Measurements from ENCODE around the gene SLC11A1. TPM values are rescaled to one million over a fixed set of nuclear protein-coding genes. Genes with fewer than 3 reads are reported as not detected.

Gene SLC11A1
- total RNA-seq, 1 donor from 2014 or later, result 0.18 TPM

DNA sequence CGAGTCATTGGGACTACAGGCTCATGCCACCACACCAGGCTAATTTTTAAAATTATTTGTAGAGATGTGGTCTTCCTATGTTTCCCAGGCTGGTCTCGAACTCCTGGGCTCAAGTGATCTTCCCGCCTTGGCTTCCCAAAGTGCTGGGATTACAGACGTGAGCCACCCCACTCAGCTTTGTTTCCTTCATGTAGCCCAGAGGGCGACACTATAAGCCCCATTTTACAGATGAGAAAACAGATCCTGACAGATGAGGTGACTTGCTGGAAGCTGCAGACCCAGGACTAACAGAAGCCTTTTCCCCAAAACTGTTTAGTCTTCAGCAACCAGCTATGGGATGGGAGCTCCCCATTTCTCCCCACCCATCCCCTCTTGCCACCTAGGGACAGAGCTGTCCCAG lies 10.4 kb downstream of the SLC11A1 start:
- Mint-ChIP-seq H3K27me3 (ENCODE audit: low read depth) (peaks cover under 1% of the 10 kb centered on the region), H3K4me1 (ENCODE audit: low read depth) (peaks cover 25% of the 10 kb centered on the region), H3K36me3 (ENCODE audit: low read depth) (no peaks in the 10 kb centered on the region), H3K4me3 (ENCODE audit: low read depth) (no peak overlapping the region), H3K9me3 (no peaks in the 10 kb centered on the region), H3K27ac (no peak overlapping the region)
- no peak for DNase-seq (ENCODE audit: low spot score)
- intact Hi-C loops (cut with micrococcal nuclease), result no loop called here

DNA sequence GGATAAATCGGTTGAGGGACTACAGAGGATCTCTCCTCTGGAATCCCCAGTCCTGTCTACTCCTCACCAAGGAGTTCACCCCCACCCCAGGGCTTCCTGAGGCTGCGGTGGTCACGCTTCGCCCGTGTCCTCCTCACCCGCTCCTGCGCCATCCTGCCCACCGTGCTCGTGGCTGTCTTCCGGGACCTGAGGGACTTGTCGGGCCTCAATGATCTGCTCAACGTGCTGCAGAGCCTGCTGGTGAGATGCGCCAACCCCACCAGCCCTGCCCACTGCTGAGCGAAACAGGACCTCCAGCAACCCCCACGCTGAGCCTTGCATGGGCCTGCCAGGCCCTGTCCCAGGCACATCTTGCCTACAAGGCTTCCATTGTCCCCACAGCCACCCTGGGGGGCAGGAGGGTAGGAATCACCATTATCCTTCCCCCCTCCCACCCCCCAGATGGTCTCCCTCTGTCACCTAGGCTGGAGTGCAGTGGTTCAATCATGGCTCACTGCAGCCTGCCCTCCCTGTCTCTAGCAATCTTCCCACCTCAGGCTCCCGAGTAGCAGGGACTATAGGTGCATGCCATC lies 10.9 kb downstream of the SLC11A1 start:
- no peaks in the 10 kb centered on the region for H3K36me3 Mint-ChIP-seq (ENCODE audit: low read depth)
- H3K4me1 Mint-ChIP-seq (ENCODE audit: low read depth), result peaks cover 30% of the 10 kb centered on the region
- H3K4me3 Mint-ChIP-seq (ENCODE audit: low read depth), result no peak overlapping the region
- no peaks in the 10 kb centered on the region for H3K9me3 Mint-ChIP-seq
- no peak for DNase-seq (ENCODE audit: low spot score)
- intact Hi-C loops (cut with micrococcal nuclease), result no loop called here
- H3K27me3 Mint-ChIP-seq (ENCODE audit: low read depth), result no peaks in the 10 kb centered on the region
- no peak overlapping the region for H3K27ac Mint-ChIP-seq

DNA sequence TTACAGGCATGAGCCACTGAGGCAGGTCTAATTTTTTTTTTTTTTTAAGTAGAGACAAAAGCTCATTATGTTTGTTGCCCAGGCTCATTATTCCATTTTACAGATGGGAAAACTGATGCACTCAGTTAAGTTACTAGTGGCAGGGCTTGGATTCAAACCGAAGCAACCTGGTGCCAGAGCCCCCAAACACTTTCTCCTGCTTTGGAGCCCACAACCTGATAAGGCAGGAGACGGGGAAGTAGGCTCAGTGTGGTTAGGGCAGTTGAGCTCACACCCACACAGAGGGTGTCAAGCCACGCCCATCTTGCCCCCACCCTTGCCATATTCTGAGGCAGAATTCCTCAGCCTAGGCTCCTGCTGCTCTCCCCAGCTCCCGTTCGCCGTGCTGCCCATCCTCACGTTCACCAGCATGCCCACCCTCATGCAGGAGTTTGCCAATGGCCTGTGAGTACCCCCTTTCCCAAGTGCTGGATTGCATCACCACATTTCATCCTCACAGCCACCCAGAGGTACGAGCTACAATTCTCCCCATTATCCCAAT lies 11.7 kb downstream of the SLC11A1 start:
- no peaks in the 10 kb centered on the region for H3K36me3 Mint-ChIP-seq (ENCODE audit: low read depth)
- no peaks in the 10 kb centered on the region for H3K9me3 Mint-ChIP-seq
- H3K27me3 Mint-ChIP-seq (ENCODE audit: low read depth), result no peaks in the 10 kb centered on the region
- no peak overlapping the region for H3K4me3 Mint-ChIP-seq (ENCODE audit: low read depth)
- DNase-seq (ENCODE audit: low spot score), result no peak
- peaks cover 30% of the 10 kb centered on the region for H3K4me1 Mint-ChIP-seq (ENCODE audit: low read depth)
- intact Hi-C loops (cut with micrococcal nuclease), result no loop called here
- H3K27ac Mint-ChIP-seq, result no peak overlapping the region

DNA sequence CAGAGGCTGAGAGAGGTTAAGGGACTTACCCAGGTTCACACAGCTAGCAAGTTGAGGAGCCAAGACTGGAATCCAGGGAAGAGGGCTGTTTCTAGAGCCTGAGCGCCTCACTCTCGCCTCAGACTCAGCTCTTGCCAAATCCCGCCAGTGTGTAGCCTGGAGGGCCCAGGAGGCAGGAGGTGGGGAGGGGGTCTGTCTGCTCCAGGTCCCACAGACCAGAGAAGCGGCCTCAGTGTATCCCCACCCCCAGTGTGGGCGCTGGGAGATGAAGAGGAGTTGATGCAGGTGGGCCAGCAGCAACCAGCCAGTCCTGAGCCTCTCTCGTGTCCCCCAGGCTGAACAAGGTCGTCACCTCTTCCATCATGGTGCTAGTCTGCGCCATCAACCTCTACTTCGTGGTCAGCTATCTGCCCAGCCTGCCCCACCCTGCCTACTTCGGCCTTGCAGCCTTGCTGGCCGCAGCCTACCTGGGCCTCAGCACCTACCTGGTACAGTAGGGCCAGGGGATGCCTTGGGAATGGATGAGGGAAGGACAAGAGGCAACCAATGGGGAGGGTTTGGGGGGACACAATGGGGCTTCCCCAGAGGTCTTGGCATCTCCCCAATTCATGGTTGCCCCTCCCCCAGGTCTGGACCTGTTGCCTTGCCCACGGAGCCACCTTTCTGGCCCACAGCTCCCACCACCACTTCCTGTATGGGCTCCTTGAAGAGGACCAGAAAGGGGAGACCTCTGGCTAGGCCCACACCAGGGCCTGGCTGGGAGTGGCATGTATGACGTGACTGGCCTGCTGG lies 12.4 kb downstream of the SLC11A1 start:
- no peak for DNase-seq (ENCODE audit: low spot score)
- Mint-ChIP-seq H3K4me3 (ENCODE audit: low read depth) (peak overlapping the region; percentile 13), H3K9me3 (no peaks in the 10 kb centered on the region), H3K27me3 (ENCODE audit: low read depth) (no peaks in the 10 kb centered on the region), H3K4me1 (ENCODE audit: low read depth) (peaks cover 30% of the 10 kb centered on the region), H3K27ac (peak overlapping the region; percentile 46), H3K36me3 (ENCODE audit: low read depth) (no peaks in the 10 kb centered on the region)
- intact Hi-C loops (cut with micrococcal nuclease), result loop anchor here (5.0 kb wide), 2 partner anchors 123 to 783 kb away; partner anchors contain the start of genes CNPPD1 and RETREG2

DNA sequence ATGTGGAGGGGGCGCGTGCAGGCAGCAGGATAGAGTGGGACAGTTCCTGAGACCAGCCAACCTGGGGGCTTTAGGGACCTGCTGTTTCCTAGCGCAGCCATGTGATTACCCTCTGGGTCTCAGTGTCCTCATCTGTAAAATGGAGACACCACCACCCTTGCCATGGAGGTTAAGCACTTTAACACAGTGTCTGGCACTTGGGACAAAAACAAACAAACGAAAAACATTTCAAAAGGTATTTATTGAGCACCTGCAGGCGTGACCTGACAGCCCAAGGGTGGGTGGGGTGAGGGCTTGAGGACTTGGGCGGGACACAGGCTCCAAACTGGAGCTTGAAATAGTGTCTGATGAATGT lies 13.0 kb downstream of the SLC11A1 start:
- no peaks in the 10 kb centered on the region for H3K36me3 Mint-ChIP-seq (ENCODE audit: low read depth)
- intact Hi-C loops (cut with micrococcal nuclease), result loop anchor here (5.0 kb wide), 2 partner anchors 122 to 782 kb away; partner anchors contain the start of genes CNPPD1 and RETREG2
- no peaks in the 10 kb centered on the region for H3K27me3 Mint-ChIP-seq (ENCODE audit: low read depth)
- H3K4me3 Mint-ChIP-seq (ENCODE audit: low read depth), result peak overlapping the region; percentile 13
- H3K9me3 Mint-ChIP-seq, result no peaks in the 10 kb centered on the region
- DNase-seq (ENCODE audit: low spot score), result no peak
- peaks cover 30% of the 10 kb centered on the region for H3K4me1 Mint-ChIP-seq (ENCODE audit: low read depth)
- peak overlapping the region; percentile 46 for H3K27ac Mint-ChIP-seq

DNA sequence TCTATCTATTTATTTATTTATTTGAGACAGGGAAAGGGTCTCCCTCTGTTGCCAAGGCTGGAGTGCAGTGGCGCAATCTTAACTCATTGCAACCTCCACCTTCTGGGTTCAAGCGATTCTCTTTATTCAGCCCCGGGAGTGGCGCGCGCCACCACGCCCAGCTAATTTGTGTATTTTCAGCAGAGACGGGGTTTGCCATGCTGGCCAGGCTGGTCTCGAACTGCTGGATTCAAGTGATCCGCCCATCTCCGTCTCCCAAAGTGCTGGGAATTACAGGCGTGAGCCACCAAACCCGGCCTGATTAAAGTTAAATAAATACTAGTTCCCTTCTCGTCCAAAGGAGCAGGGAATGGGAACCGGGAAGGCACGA lies 13.4 kb downstream of the SLC11A1 start:
- Mint-ChIP-seq H3K4me1 (ENCODE audit: low read depth) (peaks cover 30% of the 10 kb centered on the region), H3K27ac (peak overlapping the region; percentile 90), H3K9me3 (no peaks in the 10 kb centered on the region), H3K36me3 (ENCODE audit: low read depth) (no peaks in the 10 kb centered on the region), H3K27me3 (ENCODE audit: low read depth) (no peaks in the 10 kb centered on the region), H3K4me3 (ENCODE audit: low read depth) (peak overlapping the region; percentile 72)
- DNase-seq (ENCODE audit: low spot score), result no peak
- intact Hi-C loops (cut with micrococcal nuclease), result loop anchor here (5.0 kb wide), 2 partner anchors 122 to 782 kb away; partner anchors contain the start of genes CNPPD1 and RETREG2

DNA sequence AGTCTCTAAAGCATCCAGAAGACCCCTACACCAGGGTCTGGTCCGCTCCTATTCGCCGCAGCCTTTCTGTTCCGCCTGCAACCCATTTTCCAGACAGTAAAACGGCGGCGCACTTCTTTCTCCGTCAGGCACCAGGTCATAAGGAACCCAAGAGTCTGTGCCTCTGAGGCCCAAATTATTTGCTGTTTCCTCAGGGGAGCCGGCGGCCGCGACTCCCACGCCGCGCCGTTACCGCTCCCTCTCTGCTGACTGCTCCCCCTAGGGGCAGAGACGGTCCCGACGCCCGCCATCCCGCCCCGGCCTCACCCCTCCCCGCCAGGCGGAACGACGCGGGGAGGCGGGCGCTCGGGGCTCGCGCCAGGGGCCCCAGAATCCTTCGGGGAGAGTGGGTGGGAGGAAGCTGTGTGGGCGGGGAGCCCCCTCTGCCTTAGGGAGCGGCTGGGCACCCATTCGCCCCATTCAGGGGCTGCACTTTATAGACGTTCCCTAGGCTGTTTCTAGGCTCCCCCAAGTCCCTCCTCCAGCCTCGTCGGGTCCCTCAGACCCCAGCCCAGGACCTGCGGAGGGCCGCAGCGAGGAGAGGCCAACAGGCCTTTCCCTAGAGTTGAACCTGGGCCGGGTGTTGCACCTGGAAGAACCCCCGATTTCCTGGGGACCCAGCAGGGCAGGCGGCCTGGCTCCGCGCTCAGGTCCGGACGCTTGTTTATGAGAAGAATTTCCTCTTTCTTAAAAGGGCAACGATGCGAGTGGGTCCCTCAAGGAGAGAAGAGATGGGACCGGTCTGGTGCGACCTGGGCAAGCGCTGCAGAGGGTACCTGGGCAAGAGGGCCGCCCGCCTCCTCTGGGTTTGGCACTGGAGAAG lies 14.0 kb downstream of the SLC11A1 start:
- Mint-ChIP-seq H3K9me3 (no peaks in the 10 kb centered on the region), H3K27me3 (ENCODE audit: low read depth) (no peaks in the 10 kb centered on the region), H3K36me3 (ENCODE audit: low read depth) (peaks cover 1% of the 10 kb centered on the region), H3K4me1 (ENCODE audit: low read depth) (peaks cover 30% of the 10 kb centered on the region), H3K4me3 (ENCODE audit: low read depth) (peak overlapping the region; percentile 86), H3K27ac (peak overlapping the region; percentile 93)
- peak; percentile 93 for DNase-seq (ENCODE audit: low spot score)
- intact Hi-C loops (cut with micrococcal nuclease), result loop anchor here (1.0 to 5.0 kb wide), 10 partner anchors 10 to 781 kb away; partner anchors contain the start of genes AAMP, BCS1L, CNOT9 and CNPPD1

DNA sequence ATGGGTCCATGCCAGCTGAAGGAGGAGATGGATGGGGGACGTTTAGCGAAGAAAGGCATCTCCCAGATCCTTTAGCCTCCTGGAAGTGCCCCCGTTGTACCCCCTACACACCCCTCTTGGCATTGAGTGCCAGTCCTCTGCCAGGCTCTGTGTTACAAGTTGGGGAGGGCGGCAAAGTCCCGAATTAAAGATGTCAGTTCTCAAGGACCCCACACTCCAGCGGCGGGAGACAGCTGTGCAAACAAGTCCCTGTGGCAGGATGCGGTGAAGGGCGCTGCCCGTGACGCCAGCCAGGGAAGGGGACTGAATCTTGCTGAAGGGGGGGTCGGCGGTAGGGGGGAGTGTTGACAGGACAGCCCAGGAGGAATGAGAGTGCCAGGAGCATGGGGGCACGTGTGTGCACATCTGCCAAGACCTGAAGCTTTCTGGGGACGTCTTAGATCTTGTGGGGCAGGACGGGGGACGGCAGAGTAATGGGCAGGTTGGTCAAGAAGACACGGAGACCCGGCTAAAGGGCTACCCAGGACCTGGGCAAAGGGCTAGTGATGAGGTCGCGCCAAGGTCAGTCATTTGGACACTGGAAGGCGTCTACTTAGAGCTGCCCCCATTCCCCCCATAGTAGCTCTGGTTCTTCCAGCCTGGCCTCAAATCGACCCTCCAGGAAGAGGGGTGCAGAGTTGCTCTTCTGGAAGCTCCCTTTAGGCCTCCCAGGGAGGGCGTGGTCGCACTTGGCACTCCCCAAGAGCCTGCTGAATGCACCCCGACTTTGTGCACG lies 14.8 kb downstream of the SLC11A1 start:
- H3K27ac Mint-ChIP-seq, result peak overlapping the region; percentile 93
- peak; percentile 76 for DNase-seq (ENCODE audit: low spot score)
- intact Hi-C loops (cut with micrococcal nuclease), result loop anchor here (1.0 to 5.0 kb wide), 11 partner anchors 9 to 882 kb away; partner anchors contain the start of genes AAMP, BCS1L, CNOT9 and CNPPD1
- peak overlapping the region; percentile 86 for H3K4me3 Mint-ChIP-seq (ENCODE audit: low read depth)
- H3K36me3 Mint-ChIP-seq (ENCODE audit: low read depth), result peaks cover 9% of the 10 kb centered on the region
- H3K9me3 Mint-ChIP-seq, result no peaks in the 10 kb centered on the region
- no peaks in the 10 kb centered on the region for H3K27me3 Mint-ChIP-seq (ENCODE audit: low read depth)
- H3K4me1 Mint-ChIP-seq (ENCODE audit: low read depth), result peaks cover 33% of the 10 kb centered on the region

DNA sequence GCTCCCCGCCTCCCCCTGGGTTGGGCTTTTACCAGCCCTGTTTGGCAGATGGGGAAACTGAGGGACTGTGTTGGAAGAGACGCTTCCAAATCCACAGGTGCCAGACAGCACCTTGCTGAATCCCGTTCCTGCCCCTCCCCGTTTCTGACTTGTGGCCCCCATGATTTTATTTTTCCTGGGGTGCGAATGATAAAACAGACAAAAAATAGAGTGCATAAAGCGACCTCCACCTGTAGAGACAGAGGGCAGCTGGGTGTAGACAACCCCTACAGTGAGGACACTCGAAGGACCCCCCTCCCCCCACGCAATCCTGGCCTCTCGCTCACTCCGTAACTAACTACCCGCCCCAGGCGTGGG lies 15.4 kb downstream of the SLC11A1 start:
- Mint-ChIP-seq H3K4me1 (ENCODE audit: low read depth) (peaks cover 33% of the 10 kb centered on the region), H3K27ac (peak overlapping the region; percentile 93), H3K9me3 (no peaks in the 10 kb centered on the region), H3K36me3 (ENCODE audit: low read depth) (peaks cover 14% of the 10 kb centered on the region), H3K4me3 (ENCODE audit: low read depth) (peak overlapping the region; percentile 86), H3K27me3 (ENCODE audit: low read depth) (no peaks in the 10 kb centered on the region)
- no peak for DNase-seq (ENCODE audit: low spot score)
- intact Hi-C loops (cut with micrococcal nuclease), result loop anchor here (1.0 to 5.0 kb wide), 3 partner anchors 120 to 882 kb away; partner anchors contain the start of genes CNPPD1, DNAJB2 and RETREG2

DNA sequence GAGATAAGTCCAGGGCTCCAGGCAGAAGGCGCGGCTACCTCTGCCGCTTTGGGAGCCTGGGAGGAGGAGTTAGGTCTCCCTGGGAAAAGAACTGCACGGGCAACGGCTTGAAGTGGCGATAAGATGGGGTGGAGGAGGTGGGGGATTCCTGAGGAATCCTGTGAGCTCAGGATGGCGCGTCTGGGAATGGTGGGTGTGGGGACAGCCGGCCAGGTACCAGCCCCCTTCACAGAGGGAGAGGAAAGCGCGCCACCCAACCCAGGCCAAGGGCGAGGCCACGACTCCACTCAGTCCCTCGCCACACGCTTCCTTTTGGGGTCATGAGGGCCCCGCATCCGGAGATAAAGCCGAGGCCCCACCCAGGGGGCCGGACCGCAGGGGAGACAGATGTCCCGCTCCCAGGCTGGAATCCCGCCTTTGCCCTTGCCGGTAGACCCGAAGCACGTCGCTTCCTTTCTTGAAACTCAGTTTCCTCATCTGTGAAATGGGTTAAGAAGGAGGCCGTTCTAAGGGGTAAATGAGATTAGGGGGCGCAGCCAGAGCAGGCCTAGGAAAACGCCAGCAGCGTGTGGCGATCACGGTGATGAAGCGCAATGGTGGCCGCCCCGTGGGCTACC lies 15.9 kb downstream of the SLC11A1 start:
- Mint-ChIP-seq H3K9me3 (no peaks in the 10 kb centered on the region), H3K36me3 (ENCODE audit: low read depth) (peaks cover 18% of the 10 kb centered on the region), H3K27ac (peak overlapping the region; percentile 93), H3K4me1 (ENCODE audit: low read depth) (peaks cover 33% of the 10 kb centered on the region), H3K4me3 (ENCODE audit: low read depth) (peak overlapping the region; percentile 86), H3K27me3 (ENCODE audit: low read depth) (no peaks in the 10 kb centered on the region)
- intact Hi-C loops (cut with micrococcal nuclease), result loop anchor here (1.0 to 5.0 kb wide), 3 partner anchors 119 to 881 kb away; partner anchors contain the start of genes CNPPD1, DNAJB2 and RETREG2
- peak; percentile 70 for DNase-seq (ENCODE audit: low spot score)

All from activated T-helper 2 cell treated with anti-CD3 and anti-CD28 coated beads, Interferon-gamma antibody, Interleukin-2, Interleukin-4, amounts not matched to agents 10 μg/mL and 5 μg/mL and 100 μg/mL, durations not matched to agents 14 hours and 24 hours and 36 hours (primary cell).